HG03045 (cell line): ENCODE results near the gene ADGRA1.
"Not testable (repeated sequence)": the region's sequence is repeated elsewhere in the genome, so short reads cannot be mapped to it uniquely, and the experiment has no call there.

Experiments used
- ATAC-seq: cut with Tn5 transposase; IDR thresholded peaks from one replicate; pipeline ENCODE4 v1.9.1; 2021; ENCODE audit warnings: mild to moderate bottlenecking, moderate library complexity; ENCODE audit not compliant: unreplicated experiment

The ADGRA1 gene

DNA sequence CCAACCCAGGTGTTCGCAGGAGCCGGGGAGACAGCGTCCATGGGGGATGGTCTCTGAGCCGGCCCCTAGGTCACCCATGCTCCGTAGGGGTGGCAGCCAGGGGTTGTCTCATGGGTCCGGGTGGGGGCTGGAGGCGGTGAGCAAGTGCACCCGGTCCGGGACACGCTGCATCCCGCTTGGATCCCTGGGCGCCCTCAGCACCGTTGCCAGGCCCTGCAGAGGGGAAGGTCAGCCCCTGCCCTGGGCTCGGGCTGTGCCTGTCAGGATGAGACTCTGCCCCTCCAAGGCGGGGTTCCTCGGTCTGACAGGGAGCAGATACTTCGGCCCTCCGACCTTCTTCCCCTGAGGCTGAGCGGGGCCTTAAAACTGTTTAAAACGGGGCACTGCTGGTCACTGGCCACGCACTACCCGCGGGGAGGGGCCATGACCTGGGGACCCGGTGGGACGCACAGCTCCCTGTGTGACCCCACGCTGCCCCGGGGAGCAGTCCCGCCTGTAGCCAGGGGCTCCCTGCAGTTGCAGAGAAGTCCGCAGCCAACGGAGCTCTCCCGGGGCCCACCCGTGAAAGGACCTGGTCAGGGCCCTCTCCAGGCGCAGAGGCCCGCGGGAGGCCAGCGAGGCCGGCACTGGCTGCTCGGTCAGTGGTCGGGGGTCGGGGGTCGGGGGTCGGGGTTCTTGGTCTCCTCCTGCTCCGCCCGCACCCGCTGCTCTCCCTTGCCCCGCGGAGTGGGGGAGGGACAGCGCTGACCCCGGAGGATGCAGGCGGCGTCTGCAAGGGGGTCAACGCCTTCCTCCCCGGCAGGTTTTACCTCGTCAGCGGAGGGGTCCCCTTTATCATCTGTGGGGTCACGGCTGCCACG is 38.9 kb downstream of the ADGRA1 start:
- no peak for ATAC-seq

DNA sequence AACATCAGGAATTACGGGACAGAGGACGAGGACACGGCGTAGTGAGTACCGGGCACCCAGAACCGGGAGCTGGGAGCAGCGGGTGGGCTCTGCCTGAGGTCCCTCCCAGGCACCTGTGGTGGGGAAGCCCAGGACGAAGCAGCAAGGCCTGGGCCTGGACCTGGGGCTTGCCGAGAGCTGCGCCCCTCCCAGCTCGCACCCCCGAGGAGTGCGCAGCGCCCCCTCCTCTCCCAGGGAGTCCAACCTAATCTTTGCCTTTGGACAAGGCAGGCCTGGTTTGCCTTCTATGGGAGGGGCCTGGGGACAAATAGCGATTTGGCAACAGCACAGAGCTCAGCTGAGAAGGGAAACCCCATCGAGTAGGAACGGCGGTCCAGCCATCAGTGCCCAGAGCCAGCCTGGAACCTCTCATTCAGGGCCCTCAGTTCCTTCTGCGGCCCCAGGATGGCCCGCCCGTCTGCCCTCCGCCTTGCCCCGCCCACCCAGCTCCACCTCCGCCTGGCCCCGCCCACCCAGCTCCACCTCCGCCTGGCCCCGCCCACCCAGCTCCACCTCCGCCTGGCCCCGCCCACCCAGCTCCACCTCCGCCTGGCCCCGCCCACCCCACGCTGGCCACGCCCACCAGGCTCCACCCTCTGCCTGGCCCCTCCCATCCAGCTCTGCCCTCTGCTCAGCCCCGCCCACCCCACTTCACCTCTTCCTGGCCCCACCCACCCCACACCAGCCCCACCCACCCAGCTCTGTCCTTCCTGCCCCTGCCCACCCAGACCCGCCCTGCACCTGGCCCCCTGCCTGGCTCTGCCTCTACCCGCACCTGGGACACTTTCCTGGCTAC is 39.8 kb downstream of the ADGRA1 start:
- ATAC-seq, result no peak

- ATAC-seq, result no peak
Observed at GRCh38 chr10:133128126-133129070, 40.7 kb downstream of the ADGRA1 start.

- ATAC-seq, result no peak
Observed at GRCh38 chr10:133129071-133129858, 41.5 kb downstream of the ADGRA1 start.

DNA sequence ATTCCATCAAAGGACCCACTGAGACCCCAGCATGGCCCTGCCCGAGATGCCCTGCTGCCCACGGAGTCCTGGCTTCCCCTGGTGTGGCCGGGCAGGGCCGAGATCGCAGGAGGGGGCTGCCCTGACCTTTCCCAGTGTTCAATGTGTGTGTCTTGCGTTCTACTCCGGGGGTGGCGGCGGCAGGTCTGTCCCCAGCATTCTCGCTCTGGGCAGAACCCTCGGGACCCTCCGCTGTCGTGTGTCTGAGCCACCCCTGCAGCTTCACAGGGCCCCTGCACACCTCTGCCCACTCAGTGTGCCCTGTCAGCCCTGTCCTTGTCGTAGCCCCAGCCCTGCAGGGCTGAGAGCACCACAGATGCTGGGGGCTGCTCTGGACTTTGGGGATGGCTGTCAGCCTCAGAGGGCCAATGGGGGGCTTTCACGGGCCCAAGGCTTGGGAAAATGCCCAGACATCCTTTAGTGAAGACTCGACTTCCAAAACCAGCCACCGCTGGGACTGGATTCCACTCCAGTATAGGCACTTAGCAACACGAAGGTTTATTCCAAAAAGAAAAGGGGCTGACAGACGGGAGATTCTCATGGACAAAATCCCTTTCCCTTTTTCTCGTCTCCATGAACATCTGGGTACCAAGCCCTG is 42.3 kb downstream of the ADGRA1 start:
- no peak for ATAC-seq

DNA sequence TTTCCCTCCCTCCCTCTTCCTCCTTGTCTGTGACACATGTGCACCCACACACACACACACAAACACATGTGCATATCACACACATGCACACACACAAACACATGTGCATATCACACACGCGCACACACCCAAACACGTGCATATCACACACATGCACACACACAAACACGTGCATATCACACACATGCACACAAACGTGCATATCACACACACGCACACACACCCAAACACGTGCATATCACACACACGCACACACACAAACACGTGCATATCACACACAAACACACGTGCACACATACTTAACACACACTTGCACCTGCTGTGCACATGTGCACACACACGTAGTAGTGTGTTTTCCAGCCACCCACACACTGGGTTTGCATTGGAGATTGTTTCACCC is 42.9 kb downstream of the ADGRA1 start:
- no peak for ATAC-seq

- ATAC-seq, result no peak
Observed at GRCh38 chr10:133131053-133131452, 43.3 kb downstream of the ADGRA1 start.

GRCh38 chr10:133131734-133132472 is 44.2 kb downstream of the ADGRA1 start:
- no peak for ATAC-seq

GRCh38 chr10:133132473-133133291 is 45.0 kb downstream of the ADGRA1 start:
- no peak for ATAC-seq

DNA sequence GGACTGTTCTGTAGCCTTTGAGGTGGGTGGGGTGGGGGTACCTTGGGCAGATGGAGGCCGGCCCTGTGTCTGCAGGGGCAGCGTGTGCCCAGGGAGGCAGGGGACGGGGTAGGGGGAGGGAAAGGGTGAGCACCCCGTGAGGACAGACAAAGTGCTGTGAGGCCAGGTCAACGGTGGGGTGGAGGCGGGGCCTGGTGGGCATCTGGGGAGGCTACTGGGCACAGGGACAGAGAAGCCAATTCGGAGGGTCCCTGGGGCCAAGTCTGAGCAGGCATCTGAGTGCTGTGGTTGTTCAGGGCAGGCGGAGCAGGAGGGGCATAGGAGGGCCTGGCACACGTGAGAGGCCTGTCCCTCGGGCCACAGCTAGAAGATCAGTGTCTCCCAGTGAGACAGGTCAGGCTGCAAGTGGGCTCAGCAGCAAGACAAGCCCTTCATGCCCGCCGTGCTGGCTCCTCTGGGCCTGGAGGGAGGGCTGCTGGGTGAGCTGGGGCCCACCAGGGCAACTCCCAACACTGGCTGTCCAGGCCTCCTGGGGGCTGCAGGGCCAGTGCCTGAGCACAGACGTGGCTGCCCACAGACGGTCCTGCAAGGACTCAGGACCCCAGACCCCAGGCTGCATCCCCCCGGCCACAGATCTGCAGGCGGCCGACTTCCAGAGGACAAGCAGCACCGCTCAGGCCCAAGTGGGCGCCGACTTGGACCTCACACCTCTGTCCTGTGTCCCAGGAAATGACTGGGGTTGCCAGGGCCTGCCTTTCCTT is 45.9 kb downstream of the ADGRA1 start:
- no peak for ATAC-seq

- ATAC-seq, result no peak
Observed at GRCh38 chr10:133134411-133135115, 46.8 kb downstream of the ADGRA1 start.

DNA sequence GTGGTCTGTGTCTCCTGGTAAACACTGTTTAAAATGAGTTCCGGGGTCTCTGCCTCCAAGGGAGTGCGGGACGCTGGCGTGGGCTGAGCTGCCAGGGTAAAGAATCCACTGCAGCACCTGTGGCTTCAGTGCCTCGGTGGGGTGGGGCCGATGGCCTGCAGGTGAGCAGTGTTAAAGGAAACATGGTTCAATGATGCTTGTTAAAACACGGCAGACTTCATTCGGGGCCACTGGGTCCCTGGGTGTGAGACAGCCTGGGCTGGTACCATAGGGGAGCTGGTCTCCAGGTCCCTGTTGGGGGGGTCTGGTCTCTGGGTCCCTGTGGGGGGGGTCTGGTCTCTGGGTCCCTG is 47.4 kb downstream of the ADGRA1 start:
- no peak for ATAC-seq

DNA sequence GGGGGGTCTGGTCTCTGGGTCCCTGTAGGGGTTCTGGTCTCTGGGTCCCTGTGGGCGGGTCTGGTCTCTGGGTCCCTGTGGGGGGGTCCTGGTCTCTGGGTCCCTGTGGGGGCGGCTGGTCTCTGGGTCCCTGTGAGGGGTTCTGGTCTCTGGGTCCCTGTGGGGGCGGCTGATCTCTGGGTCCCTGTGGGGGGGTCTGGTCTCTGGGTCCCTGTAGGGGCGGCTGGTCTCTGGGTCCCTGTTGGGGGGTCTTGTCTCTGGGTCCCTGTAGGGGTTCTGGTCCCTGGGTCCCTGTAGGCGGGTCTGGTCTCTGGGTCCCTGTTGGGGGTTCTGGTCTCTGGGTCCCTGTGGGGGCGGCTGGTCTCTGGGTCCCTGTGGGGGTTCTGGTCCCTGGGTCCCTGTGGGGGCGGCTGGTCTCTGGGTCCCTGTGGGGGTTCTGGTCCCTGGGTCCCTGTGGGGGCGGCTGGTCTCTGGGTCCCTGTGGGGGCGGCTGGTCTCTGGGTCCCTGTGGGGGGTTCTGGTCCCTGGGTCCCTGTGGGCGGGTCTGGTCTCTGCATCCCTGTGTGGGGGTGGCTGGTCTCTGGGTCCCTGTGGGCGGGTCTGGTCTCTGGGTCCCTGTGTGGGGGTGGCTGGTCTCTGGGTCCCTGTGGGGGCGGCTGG is 49.9 kb downstream of the ADGRA1 start:
- not testable (repeated sequence) for ATAC-seq

- no peak for ATAC-seq
Observed at GRCh38 chr10:133139551-133140065, 51.9 kb downstream of the ADGRA1 start.

DNA sequence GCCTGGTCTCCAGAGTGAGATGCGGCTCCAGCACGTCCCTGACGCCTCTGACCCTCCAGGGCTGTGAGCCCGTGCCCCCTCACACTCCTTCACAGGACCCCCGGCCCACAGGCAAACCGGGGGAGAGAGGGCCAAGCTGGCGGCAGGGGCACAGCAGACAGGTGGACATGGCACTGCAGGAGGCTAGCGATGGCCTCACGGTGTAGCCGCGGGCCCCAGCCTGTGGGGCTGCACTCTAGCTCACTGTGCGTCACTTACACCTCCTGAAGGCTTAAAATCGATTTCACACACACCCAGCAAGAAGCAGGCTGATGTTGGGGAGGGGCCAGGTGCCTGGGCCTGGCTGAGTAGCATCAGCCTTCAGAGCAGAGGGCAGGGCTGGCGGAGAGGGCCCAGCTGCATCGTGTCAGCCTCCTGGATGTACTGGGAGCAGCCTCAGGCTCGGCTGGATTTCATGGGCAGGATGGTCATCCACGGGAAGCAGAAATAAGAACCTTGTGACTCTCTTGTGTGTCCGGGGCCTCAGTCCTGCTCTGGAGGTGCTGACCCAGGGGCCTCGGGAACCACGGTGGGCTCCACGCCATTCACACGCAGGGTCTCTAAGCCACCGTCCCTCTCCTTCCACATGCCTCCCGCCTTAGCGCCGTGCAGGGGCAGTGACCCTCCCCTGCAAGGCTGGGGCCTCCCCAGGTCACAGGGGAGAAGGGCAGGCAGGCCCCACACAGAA is 52.9 kb downstream of the ADGRA1 start:
- ATAC-seq, result no peak
